ENCODE data around the gene METTL16. TPM values are rescaled to one million over a fixed set of nuclear protein-coding genes. Genes with fewer than 3 reads are reported as not detected.

The METTL16 gene
- total RNA-seq, 1 donor from 2014 or later: 22.6 TPM

DNA sequence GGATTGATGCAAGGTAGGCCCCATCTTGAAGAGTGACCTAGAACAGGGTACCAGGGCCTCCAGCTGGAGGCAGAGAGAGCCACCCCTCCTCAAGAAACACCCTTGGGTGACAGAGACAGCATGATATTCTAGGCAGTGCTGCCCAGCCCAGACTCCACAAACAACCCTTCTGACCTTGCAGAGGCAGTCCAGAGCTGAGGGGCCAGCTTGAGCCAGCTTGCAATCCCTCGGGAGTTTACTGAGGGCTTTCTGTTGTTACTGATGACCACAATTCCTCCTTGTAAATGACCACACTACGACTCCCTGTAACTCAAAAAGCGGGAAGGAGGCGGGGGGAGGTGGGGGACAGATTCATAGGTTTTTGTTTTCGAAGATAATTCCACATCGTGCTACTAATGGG lies 92.2 kb downstream of the METTL16 start:
- no peak for DNase-seq
- no peaks in the 10 kb centered on the region for H3K36me3 Mint-ChIP-seq (ENCODE audit: unreplicated experiment)
- H3K4me3 Mint-ChIP-seq (ENCODE audit: unreplicated experiment): peak overlapping the region; percentile 28
- peaks cover 32% of the 10 kb centered on the region for H3K4me1 Mint-ChIP-seq (ENCODE audit: low read depth, unreplicated experiment)
- H3K27me3 Mint-ChIP-seq (ENCODE audit: unreplicated experiment): peaks cover 3% of the 10 kb centered on the region
- no peaks in the 10 kb centered on the region for H3K9me3 Mint-ChIP-seq (ENCODE audit: unreplicated experiment)
- H3K27ac Mint-ChIP-seq (ENCODE audit: unreplicated experiment): peak overlapping the region; percentile 33
- TF ChIP-seq, protein P1, sequence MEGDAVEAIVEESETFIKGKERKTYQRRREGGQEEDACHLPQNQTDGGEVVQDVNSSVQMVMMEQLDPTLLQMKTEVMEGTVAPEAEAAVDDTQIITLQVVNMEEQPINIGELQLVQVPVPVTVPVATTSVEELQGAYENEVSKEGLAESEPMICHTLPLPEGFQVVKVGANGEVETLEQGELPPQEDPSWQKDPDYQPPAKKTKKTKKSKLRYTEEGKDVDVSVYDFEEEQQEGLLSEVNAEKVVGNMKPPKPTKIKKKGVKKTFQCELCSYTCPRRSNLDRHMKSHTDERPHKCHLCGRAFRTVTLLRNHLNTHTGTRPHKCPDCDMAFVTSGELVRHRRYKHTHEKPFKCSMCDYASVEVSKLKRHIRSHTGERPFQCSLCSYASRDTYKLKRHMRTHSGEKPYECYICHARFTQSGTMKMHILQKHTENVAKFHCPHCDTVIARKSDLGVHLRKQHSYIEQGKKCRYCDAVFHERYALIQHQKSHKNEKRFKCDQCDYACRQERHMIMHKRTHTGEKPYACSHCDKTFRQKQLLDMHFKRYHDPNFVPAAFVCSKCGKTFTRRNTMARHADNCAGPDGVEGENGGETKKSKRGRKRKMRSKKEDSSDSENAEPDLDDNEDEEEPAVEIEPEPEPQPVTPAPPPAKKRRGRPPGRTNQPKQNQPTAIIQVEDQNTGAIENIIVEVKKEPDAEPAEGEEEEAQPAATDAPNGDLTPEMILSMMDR (IDR thresholded peaks at IDR 0.05; ENCODE audit: partially characterized antibody, unreplicated experiment): no peak

- Mint-ChIP-seq H3K9me3 (ENCODE audit: unreplicated experiment) (no peaks in the 10 kb centered on the region), H3K36me3 (ENCODE audit: unreplicated experiment) (no peaks in the 10 kb centered on the region), H3K27me3 (ENCODE audit: unreplicated experiment) (peaks cover 3% of the 10 kb centered on the region), H3K27ac (ENCODE audit: unreplicated experiment) (peak overlapping the region; percentile 64), H3K4me3 (ENCODE audit: unreplicated experiment) (no peak overlapping the region), H3K4me1 (ENCODE audit: low read depth, unreplicated experiment) (peaks cover 34% of the 10 kb centered on the region)
- no peak for DNase-seq
- TF ChIP-seq, protein P1 (IDR thresholded peaks at IDR 0.05; ENCODE audit: partially characterized antibody, unreplicated experiment): no peak
These were observed 93.1 kb downstream of the METTL16 start for GRCh38 chr17:2418572-2418971.

DNA sequence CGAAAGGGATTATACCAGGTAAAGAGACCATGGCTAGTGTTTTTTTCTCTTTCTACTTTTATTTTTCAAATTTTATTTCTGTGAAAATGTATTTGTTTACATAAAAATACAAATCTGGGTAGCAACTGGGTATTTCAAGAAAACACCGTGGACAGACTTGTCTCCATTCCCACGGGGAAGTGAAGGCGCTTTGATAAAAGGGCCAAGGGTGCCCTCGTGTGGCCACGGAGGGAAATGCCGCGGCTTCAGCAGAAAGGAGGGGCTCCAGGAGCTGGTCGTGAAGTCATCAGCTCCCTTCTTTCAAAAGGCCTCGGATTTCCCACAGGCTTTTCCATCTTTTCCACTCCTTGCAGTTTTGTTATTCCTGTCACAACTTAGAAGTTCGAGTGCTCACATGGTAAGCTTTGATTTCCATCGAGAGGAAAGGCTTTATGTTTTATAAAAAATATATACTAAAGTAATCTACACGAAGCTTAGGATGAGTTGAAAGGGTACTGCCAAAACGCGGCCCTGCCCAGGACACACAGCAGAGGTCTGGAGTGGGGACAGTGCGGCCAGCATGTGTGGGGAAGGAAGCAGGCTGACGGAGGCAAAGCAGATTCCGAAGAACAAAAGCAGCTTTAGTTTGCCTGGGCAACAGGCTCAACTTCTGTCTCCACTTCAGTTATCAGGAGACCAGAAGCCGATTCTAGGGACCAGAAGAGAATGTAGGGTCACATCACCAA lies 95.5 kb downstream of the METTL16 start:
- TF ChIP-seq, protein P1 (IDR thresholded peaks at IDR 0.05; ENCODE audit: partially characterized antibody, unreplicated experiment): peak; percentile 96
- Mint-ChIP-seq H3K4me1 (ENCODE audit: low read depth, unreplicated experiment) (peaks cover 37% of the 10 kb centered on the region), H3K36me3 (ENCODE audit: unreplicated experiment) (no peaks in the 10 kb centered on the region), H3K27me3 (ENCODE audit: unreplicated experiment) (peaks cover 2% of the 10 kb centered on the region), H3K9me3 (ENCODE audit: unreplicated experiment) (peaks cover 3% of the 10 kb centered on the region), H3K4me3 (ENCODE audit: unreplicated experiment) (no peak overlapping the region), H3K27ac (ENCODE audit: unreplicated experiment) (peak overlapping the region; percentile 57)
- DNase-seq: peak; percentile 93

DNA sequence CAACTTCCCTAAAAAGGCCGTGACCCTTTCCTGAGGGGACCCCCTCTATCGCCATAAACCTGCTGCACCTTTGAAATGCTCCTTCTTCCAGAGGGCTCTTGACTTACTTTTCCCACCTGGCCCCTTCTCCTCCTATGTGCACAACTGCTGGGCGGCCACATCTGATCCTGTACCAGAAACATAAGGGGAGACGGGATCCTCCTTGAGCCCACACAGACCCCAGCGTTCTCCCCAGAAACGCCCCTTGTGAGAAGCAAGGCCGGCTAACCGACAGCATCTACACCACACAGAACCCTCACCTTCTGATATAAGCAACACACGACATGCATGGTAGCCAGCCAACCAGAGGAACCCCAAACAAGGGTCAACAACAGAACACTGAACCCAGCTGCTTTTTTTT lies 96.6 kb downstream of the METTL16 start:
- TF ChIP-seq, protein P1 (IDR thresholded peaks at IDR 0.05; ENCODE audit: partially characterized antibody, unreplicated experiment): no peak

GRCh38 chr17:2414446-2415064 lies 97.1 kb downstream of the METTL16 start:
- Mint-ChIP-seq H3K27ac (ENCODE audit: unreplicated experiment) (no peak overlapping the region), H3K27me3 (ENCODE audit: unreplicated experiment) (peaks cover 2% of the 10 kb centered on the region), H3K4me1 (ENCODE audit: low read depth, unreplicated experiment) (peaks cover 24% of the 10 kb centered on the region), H3K4me3 (ENCODE audit: unreplicated experiment) (no peak overlapping the region), H3K36me3 (ENCODE audit: unreplicated experiment) (no peaks in the 10 kb centered on the region), H3K9me3 (ENCODE audit: unreplicated experiment) (peaks cover 3% of the 10 kb centered on the region)
- TF ChIP-seq, protein P1 (IDR thresholded peaks at IDR 0.05; ENCODE audit: partially characterized antibody, unreplicated experiment): no peak
- DNase-seq: no peak

More for the DNA sequence above, 96.6 kb downstream of the METTL16 start:
- H3K4me3 Mint-ChIP-seq (ENCODE audit: unreplicated experiment): no peak overlapping the region
- no peak overlapping the region for H3K27ac Mint-ChIP-seq (ENCODE audit: unreplicated experiment)
- DNase-seq: no peak
- H3K4me1 Mint-ChIP-seq (ENCODE audit: low read depth, unreplicated experiment): peaks cover 29% of the 10 kb centered on the region
- H3K9me3 Mint-ChIP-seq (ENCODE audit: unreplicated experiment): peaks cover 3% of the 10 kb centered on the region
- H3K27me3 Mint-ChIP-seq (ENCODE audit: unreplicated experiment): peaks cover 2% of the 10 kb centered on the region
- no peaks in the 10 kb centered on the region for H3K36me3 Mint-ChIP-seq (ENCODE audit: unreplicated experiment)

All from glutamatergic neuron (in vitro differentiated cells).